GM18868 (cell line): ENCODE data around the gene COPB2.

ENCODE experiments used
- ATAC-seq: cut with Tn5 transposase; IDR thresholded peaks from one replicate; pipeline ENCODE4 v1.9.1; 2021; ENCODE audit warnings: mild to moderate bottlenecking, moderate library complexity; ENCODE audit not compliant: unreplicated experiment

Gene COPB2

GRCh38 chr3:139309880-139310279 is 79.6 kb downstream of the COPB2 start:
- ATAC-seq = no peak

- no peak for ATAC-seq
These were observed 80.3 kb downstream of the COPB2 start for GRCh38 chr3:139309061-139309591.

- no peak for ATAC-seq
These were observed 80.9 kb downstream of the COPB2 start for GRCh38 chr3:139308560-139308959.

GRCh38 chr3:139307601-139308555 is 81.6 kb downstream of the COPB2 start:
- ATAC-seq = no peak
